HCT116 (cell line): ENCODE measurements around the gene PTPN21. TPM values are rescaled to one million over a fixed set of nuclear protein-coding genes. Genes with fewer than 3 reads are reported as not detected.

Experiments
- ATAC-seq: fragments of 200-7000 bp; cut with Tn5 transposase; 2 replicates; pipeline ENCODE4 v1.9.1; 2020; ENCODE audit warnings: mild to moderate bottlenecking, moderate library complexity
- BruUV-seq: library from RNA; stranded (reverse); fragments of 400-500 nt; replicated peaks from 2 replicates; lab custom pipeline; 2021; lab: Mats Ljungman, UMichigan
- CTCF ChIA-PET: fragments of 300-600 bp; sonication (Branson Sonifier 250); formaldehyde crosslinking; loops from one replicate; lab custom pipeline; 2021; ENCODE audit warnings: antibody characterized with exemption; lab: Charles Lee
- POLR2A ChIA-PET: fragments of 300-600, 350-600 bp; sonication (Branson Sonifier 250); formaldehyde crosslinking; loops from one replicate; lab custom pipeline; 2021; ENCODE audit warnings: antibody characterized with exemption; lab: Charles Lee
- RAD21 ChIA-PET, 2 experiments: fragments of 300-600 bp; sonication (Branson Sonifier 250); formaldehyde crosslinking; loops; one replicate each; lab custom pipeline; 2023; ENCODE audit warnings: low total read pairs in 2 of 2; ENCODE audit not compliant: uncharacterized antibody in 2 of 2, unreplicated experiment in 2 of 2, low non-redundant PET in 1 of 2; lab: Charles Lee
- DNase-seq: peaks from one replicate; pipeline ENCODE4 v3.0.0-alpha.2; 2010; ENCODE audit warnings: low read depth, low spot score
- H2AFZ ChIP-seq: fragments of 200-600 bp; shearing (Covaris generic), sonication (generic); 2 replicates; pipeline ENCODE4 v1.6.1; 2017; ENCODE audit warnings: low read depth, mixed run types, mixed read lengths, antibody characterized with exemption, low read length; ENCODE audit not compliant: poor library complexity, severe bottlenecking
- H3K27ac ChIP-seq: 2 replicates; pipeline ENCODE4 v1.5.1; 2012; ENCODE audit warnings: low read depth, low read length
- H3K27me3 ChIP-seq: fragments of 200-600 bp; sonication (generic); 2 replicates; pipeline ENCODE4 v1.6.1; 2016; ENCODE audit warnings: mixed run types, low read length, mixed read lengths; ENCODE audit not compliant: insufficient read depth
- H3K36me3 ChIP-seq, 2 experiments: fragments of 200-500 bp in 1 of 2; fragments of 200-600 bp in 1 of 2; sonication (Bioruptor generic) in 1 of 2; sonication (generic) in 1 of 2; 2 replicates each; pipeline versions ENCODE4 v1.5.1 to v1.6.1; 2014 to 2016; ENCODE audit warnings: low read length in 2 of 2, inconsistent platforms in 1 of 2, mixed read lengths in 1 of 2, mixed run types in 1 of 2; ENCODE audit not compliant: insufficient read depth in 2 of 2, control insufficient read depth in 1 of 2
- H3K4me1 ChIP-seq, 2 experiments: fragments of 200-600 bp in 1 of 2; sonication (generic) in 1 of 2; 2 replicates each; pipeline versions ENCODE4 v1.5.1 to v1.6.1; 2012 to 2017; ENCODE audit warnings: low read length in 2 of 2, inconsistent platforms in 1 of 2, mild to moderate bottlenecking in 1 of 2, mixed read lengths in 1 of 2, mixed run types in 1 of 2, moderate library complexity in 1 of 2; ENCODE audit not compliant: insufficient read depth in 2 of 2, control insufficient read depth in 1 of 2
- H3K4me2 ChIP-seq: fragments of 200-600 bp; sonication (generic); 2 replicates; pipeline ENCODE4 v1.6.1; 2017; ENCODE audit warnings: mixed run types, low read length, mixed read lengths
- H3K4me3 ChIP-seq, 2 experiments: fragments of 200-600 bp in 1 of 2; sonication (generic) in 1 of 2; replicated peaks in 1 of 2; 2 replicates each; pipeline ENCODE4 v1.5.1; 2011 to 2016; ENCODE audit warnings: low read length in 2 of 2, control low read depth in 1 of 2, low read depth in 1 of 2, mild to moderate bottlenecking in 1 of 2, mixed read lengths in 1 of 2, mixed run types in 1 of 2
- H3K79me2 ChIP-seq: fragments of 200-600 bp; sonication (generic); 2 replicates; pipeline ENCODE4 v1.6.1; 2017; ENCODE audit warnings: mild to moderate bottlenecking, mixed run types, low read length, moderate library complexity, mixed read lengths; ENCODE audit not compliant: insufficient read depth
- H3K9ac ChIP-seq: fragments of 200-600 bp; sonication (generic); 2 replicates; pipeline ENCODE4 v1.6.1; 2016; ENCODE audit warnings: low read length, mixed read lengths
- H3K9me2 ChIP-seq: fragments of 200-600 bp; sonication (generic), shearing (Covaris generic); 2 replicates; pipeline ENCODE4 v1.6.1; 2017; ENCODE audit warnings: mixed run types, mild to moderate bottlenecking, moderate library complexity; ENCODE audit not compliant: insufficient read depth
- H3K9me3 ChIP-seq, 2 experiments: fragments of 200-500 bp in 1 of 2; fragments of 200-600 bp in 1 of 2; sonication (Bioruptor generic) in 1 of 2; sonication (generic) in 1 of 2; 2 replicates each; pipeline ENCODE4 v1.6.1; 2014 to 2017; ENCODE audit warnings: low read length in 2 of 2, mixed read lengths in 2 of 2, inconsistent platforms in 1 of 2, low read depth in 1 of 2, mild to moderate bottlenecking in 1 of 2, mixed run types in 1 of 2, moderate library complexity in 1 of 2; ENCODE audit not compliant: control insufficient read depth in 1 of 2, insufficient read depth in 1 of 2
- H4K20me1 ChIP-seq: fragments of 200-600 bp; sonication (generic), shearing (Covaris generic); 2 replicates; pipeline ENCODE4 v1.6.1; 2017; ENCODE audit warnings: mixed run types, mild to moderate bottlenecking, moderate library complexity; ENCODE audit not compliant: insufficient read depth
- CEBPB ChIP-seq: IDR thresholded peaks from 2 replicates; pipeline ENCODE4 v1.6.1; 2012; ENCODE audit warnings: low read depth
- EGR1 ChIP-seq: IDR thresholded peaks from 2 replicates; pipeline ENCODE4 v1.6.1; 2012; ENCODE audit warnings: low read depth
- ELF1 ChIP-seq: IDR thresholded peaks from 2 replicates; pipeline ENCODE4 v1.6.1; 2012; ENCODE audit warnings: low read depth, borderline replicate concordance
- EZH2 ChIP-seq: fragments of 200-600 bp; sonication (generic); IDR thresholded peaks from 2 replicates; pipeline ENCODE4 v1.6.1; 2017; ENCODE audit warnings: antibody characterized with exemption, mixed run types
- EZH2phosphoT487 ChIP-seq: fragments of 200-600 bp; IDR thresholded peaks from 2 replicates; pipeline ENCODE4 v1.6.1; 2018; ENCODE audit warnings: antibody characterized with exemption, borderline replicate concordance
- FOSL1 ChIP-seq: IDR thresholded peaks from 2 replicates; pipeline ENCODE4 v1.6.1; 2012; ENCODE audit warnings: low read depth
- POLR2A ChIP-seq: IDR thresholded peaks from 2 replicates; pipeline ENCODE4 v1.7.0; 2011; ENCODE audit warnings: borderline replicate concordance; ENCODE audit not compliant: insufficient read depth, insufficient read length; ENCODE audit errors: extremely low read depth
- SIN3A ChIP-seq: IDR thresholded peaks from 2 replicates; pipeline ENCODE4 v1.6.1; 2012; ENCODE audit warnings: low read depth
- SP1 ChIP-seq: IDR thresholded peaks from 2 replicates; pipeline ENCODE4 v1.6.1; 2012; ENCODE audit warnings: low read depth
- TCF7L2 ChIP-seq: IDR thresholded peaks from 2 replicates; pipeline ENCODE4 v1.7.0; 2011; ENCODE audit warnings: borderline replicate concordance, inconsistent platforms; ENCODE audit not compliant: insufficient read depth, insufficient read length; ENCODE audit errors: extremely low read depth
- ZFX ChIP-seq: fragments of 450-650 bp; IDR thresholded peaks from 2 replicates; pipeline ENCODE4 v1.6.1; 2017
- intact Hi-C: fragments of 100-400 bp; cut with micrococcal nuclease; formaldehyde crosslinking; loops from 2 replicates; pipeline ENCODE4 v1.10.0; 2022
- total RNA-seq: library from RNA; stranded (reverse); gene quantifications from one replicate; pipeline ENCODE4 v1.2.1, GENCODE V29; 2021; ENCODE audit not compliant: unreplicated experiment
- TF ChIP-seq, protein P1 (sequence below): IDR thresholded peaks from 2 replicates; pipeline ENCODE4 v1.6.1; 2011; ENCODE audit warnings: mild to moderate bottlenecking, low read length, moderate library complexity; ENCODE audit not compliant: insufficient replicate concordance; ENCODE audit errors: extremely low read depth
- TF ChIP-seq, protein P2 (sequence below): IDR thresholded peaks from 2 replicates; pipeline ENCODE4 v1.6.1; 2012
- TF ChIP-seq, protein P3 (sequence below): IDR thresholded peaks from 2 replicates; pipeline ENCODE4 v1.6.1; 2012

PTPN21 gene
- total RNA-seq, 1 experiment from 2014 or later: 7.6 TPM

DNA sequence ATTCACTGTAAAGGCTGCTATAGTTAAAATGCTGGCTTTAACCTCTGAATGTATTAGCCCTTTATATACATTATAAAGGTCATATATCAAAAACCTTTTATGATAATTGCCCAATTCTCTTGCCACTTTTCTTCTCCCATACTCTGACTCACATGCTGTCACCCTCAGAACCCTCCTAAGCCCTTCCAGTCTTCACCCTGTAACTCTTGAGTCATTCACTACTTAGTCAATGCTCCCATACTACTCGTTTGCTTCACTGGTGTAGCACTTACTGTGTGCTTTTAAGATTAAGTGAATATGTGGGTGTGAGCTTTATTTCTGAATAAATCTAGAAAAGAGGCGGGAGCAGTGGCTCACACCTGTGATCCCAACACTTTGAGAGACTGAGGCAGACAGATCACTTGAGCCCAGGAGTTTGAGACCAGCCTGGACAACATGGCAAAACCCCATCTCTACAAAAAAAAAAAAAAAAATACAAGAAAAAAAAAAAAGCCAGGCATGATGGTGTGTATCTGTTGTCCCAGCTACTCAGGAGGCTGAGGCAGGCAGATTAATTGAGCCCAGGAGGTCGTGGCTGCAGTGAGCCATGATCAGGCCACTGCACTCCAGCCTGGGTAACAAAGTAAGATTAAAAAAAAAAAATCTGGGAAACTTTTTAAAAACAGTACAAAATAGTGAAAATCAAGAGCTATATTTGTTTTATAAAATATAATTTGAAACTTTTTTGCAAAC, 131.7 kb downstream of the PTPN21 start:
- ATAC-seq: no peak
- Histone ChIP-seq H3K79me2 (no peaks in the 10 kb centered on the region), H4K20me1 (no peaks in the 10 kb centered on the region), H3K4me3 (no peak overlapping the region), H2AFZ (no peak overlapping the region)
- no TSS peak for BruUV-seq
- RAD21 ChIA-PET: no interaction called here
- intact Hi-C loops: no loop called here
- TF ChIP-seq FOSL1 (no peak), SP1 (no peak), EZH2 (no peak), EGR1 (no peak), EZH2phosphoT487 (no peak), SIN3A (no peak), CEBPB (no peak), POLR2A (no peak), TCF7L2 (no peak), ZFX (no peak), ELF1 (no peak)
- TF ChIP-seq, protein P1, sequence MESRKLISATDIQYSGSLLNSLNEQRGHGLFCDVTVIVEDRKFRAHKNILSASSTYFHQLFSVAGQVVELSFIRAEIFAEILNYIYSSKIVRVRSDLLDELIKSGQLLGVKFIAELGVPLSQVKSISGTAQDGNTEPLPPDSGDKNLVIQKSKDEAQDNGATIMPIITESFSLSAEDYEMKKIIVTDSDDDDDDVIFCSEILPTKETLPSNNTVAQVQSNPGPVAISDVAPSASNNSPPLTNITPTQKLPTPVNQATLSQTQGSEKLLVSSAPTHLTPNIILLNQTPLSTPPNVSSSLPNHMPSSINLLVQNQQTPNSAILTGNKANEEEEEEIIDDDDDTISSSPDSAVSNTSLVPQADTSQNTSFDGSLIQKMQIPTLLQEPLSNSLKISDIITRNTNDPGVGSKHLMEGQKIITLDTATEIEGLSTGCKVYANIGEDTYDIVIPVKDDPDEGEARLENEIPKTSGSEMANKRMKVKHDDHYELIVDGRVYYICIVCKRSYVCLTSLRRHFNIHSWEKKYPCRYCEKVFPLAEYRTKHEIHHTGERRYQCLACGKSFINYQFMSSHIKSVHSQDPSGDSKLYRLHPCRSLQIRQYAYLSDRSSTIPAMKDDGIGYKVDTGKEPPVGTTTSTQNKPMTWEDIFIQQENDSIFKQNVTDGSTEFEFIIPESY: no peak
- TF ChIP-seq, protein P2, sequence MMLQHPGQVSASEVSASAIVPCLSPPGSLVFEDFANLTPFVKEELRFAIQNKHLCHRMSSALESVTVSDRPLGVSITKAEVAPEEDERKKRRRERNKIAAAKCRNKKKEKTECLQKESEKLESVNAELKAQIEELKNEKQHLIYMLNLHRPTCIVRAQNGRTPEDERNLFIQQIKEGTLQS: no peak
- TF ChIP-seq, protein P3, sequence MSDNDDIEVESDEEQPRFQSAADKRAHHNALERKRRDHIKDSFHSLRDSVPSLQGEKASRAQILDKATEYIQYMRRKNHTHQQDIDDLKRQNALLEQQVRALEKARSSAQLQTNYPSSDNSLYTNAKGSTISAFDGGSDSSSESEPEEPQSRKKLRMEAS: no peak
- TF ChIP-seq, all 23 proteins: peak for 0
- POLR2A ChIA-PET: no interaction called here
- Histone ChIP-seq H3K4me1 (no peaks in the 10 kb centered on the region), H3K9me3 (no peaks in the 10 kb centered on the region), H3K36me3 (no peaks in the 10 kb centered on the region), H3K4me2 (no peak overlapping the region), H3K9me2 (no peaks in the 10 kb centered on the region), H3K27me3 (no peaks in the 10 kb centered on the region), H3K9ac (no peak overlapping the region), H3K27ac (no peak overlapping the region)
- CTCF ChIA-PET: no interaction called here
- DNase-seq: no peak
